HepG2 (cell line): ENCODE measurements around the gene SYP. TPM values are rescaled to one million over a fixed set of nuclear protein-coding genes. Genes with fewer than 3 reads are reported as not detected.
A peak's percentile ranks its signal among the peaks of the same experiment; 100 is the strongest.

Experiments
- ATAC-seq: fragments of 200-7000 bp; cut with Tn5 transposase; 3 replicates; pipeline ENCODE4 v1.9.1; 2020; ENCODE audit warnings: mild to moderate bottlenecking, moderate library complexity
- BruUV-seq: library from RNA; stranded (reverse); fragments of 400-500 nt; replicated peaks from 2 replicates; lab custom pipeline; 2021; lab: Mats Ljungman, UMichigan
- CTCF ChIA-PET: fragments of 300-600 bp; formaldehyde crosslinking; extraction: SDS; loops from one replicate; lab custom pipeline; 2021; ENCODE audit warnings: low total read pairs, inconsistent platforms, low intra/inter-chr PET ratio; lab: Yijun Ruan, JAX
- POLR2A ChIA-PET: fragments of 350-600 bp; sonication (Branson Sonifier 250); formaldehyde crosslinking; loops from one replicate; lab custom pipeline; 2020; ENCODE audit warnings: antibody characterized with exemption, inconsistent platforms; lab: Yijun Ruan, JAX
- DNase-seq: peaks from one replicate; pipeline ENCODE4 v3.0.0-alpha.2; 2015; ENCODE audit warnings: low spot score
- FAIRE-seq: peaks from 3 replicates; lab custom pipeline; 2011; peaks lifted over from hg19 to GRCh38; lab: Jason Lieb, UNC
- H2AFZ ChIP-seq: one replicate; pipeline ENCODE4 v1.6.1; 2011; ENCODE audit warnings: low read length, inconsistent platforms
- H3K27ac ChIP-seq: fragments of 300-600 bp; 3 replicates; pipeline ENCODE4 v1.8.0; 2011; ENCODE audit warnings: mixed run types, mild to moderate bottlenecking, mixed read lengths, low read length, inconsistent platforms; ENCODE audit not compliant: insufficient read depth; ENCODE audit errors: extremely low read length
- H3K27me3 ChIP-seq, 2 experiments: fragments of 200-600 bp in 1 of 2; 2 replicates in 1 of 2; 3 replicates in 1 of 2; pipeline versions ENCODE4 v1.6.0 to v1.8.0; 2011; ENCODE audit warnings: low read length in 2 of 2, mild to moderate bottlenecking in 2 of 2, moderate library complexity in 2 of 2, inconsistent platforms in 1 of 2; ENCODE audit not compliant: insufficient read depth in 2 of 2, control insufficient read depth in 1 of 2
- H3K36me3 ChIP-seq, 2 experiments: fragments of 200-600 bp in 1 of 2; replicated peaks in 1 of 2; 2 replicates in 1 of 2; 3 replicates in 1 of 2; pipeline versions ENCODE4 v1.5.1 to v1.8.0; 2011; ENCODE audit warnings: low read length in 2 of 2, inconsistent platforms in 1 of 2; ENCODE audit not compliant: insufficient read depth in 2 of 2, control insufficient read depth in 1 of 2
- H3K4me1 ChIP-seq: 2 replicates; pipeline ENCODE4 v1.5.1; 2012; ENCODE audit warnings: low read length, inconsistent platforms; ENCODE audit not compliant: insufficient read depth
- H3K4me2 ChIP-seq: 2 replicates; pipeline ENCODE4 v1.6.0; 2011; ENCODE audit warnings: low read depth, low read length, inconsistent platforms
- H3K4me3 ChIP-seq, 3 experiments: fragments of 200-600 bp in 1 of 3; sonication (generic), shearing (Covaris generic) in 1 of 3; replicated peaks in 1 of 3; 2 replicates each; pipeline ENCODE4 v1.5.1; 2011 to 2016; ENCODE audit warnings: low read length in 3 of 3, inconsistent platforms in 2 of 3, low read depth in 2 of 3, mild to moderate bottlenecking in 2 of 3, control low read depth in 1 of 3, mixed read lengths in 1 of 3; ENCODE audit not compliant: insufficient read depth in 1 of 3
- H3K79me2 ChIP-seq: one replicate; pipeline ENCODE4 v1.6.1; 2011; ENCODE audit warnings: low read length, inconsistent platforms; ENCODE audit not compliant: insufficient read depth
- H3K9ac ChIP-seq: 2 replicates; pipeline ENCODE4 v1.6.0; 2011; ENCODE audit warnings: mild to moderate bottlenecking, low read depth, low read length, inconsistent platforms; ENCODE audit not compliant: insufficient read depth
- H3K9me3 ChIP-seq: 2 replicates; pipeline ENCODE4 v1.5.1; 2012; ENCODE audit warnings: mild to moderate bottlenecking, low read length
- H4K20me1 ChIP-seq: 2 replicates; pipeline ENCODE4 v1.6.0; 2011; ENCODE audit warnings: inconsistent platforms, mild to moderate bottlenecking, low read length, moderate library complexity; ENCODE audit not compliant: insufficient read depth
- AGO2 ChIP-seq: fragments of 200-400 bp; formaldehyde crosslinking; optimal IDR thresholded peaks from 2 replicates; pipeline ENCODE3; 2017; ENCODE audit warnings: mild to moderate bottlenecking, low read depth, low read length, moderate library complexity
- ARID3A ChIP-seq: IDR thresholded peaks from 2 replicates; pipeline ENCODE4 v1.6.1; 2012; ENCODE audit warnings: low read depth, low read length, improper control_type of control experiment
- ARID4A ChIP-seq: sonication (generic); formaldehyde crosslinking; IDR thresholded peaks from 2 replicates; pipeline ENCODE4 v1.5.0; 2020; ENCODE audit warnings: mild to moderate bottlenecking, missing genetic modification reagents, borderline replicate concordance
- THAP9 ChIP-seq: sonication (generic); formaldehyde crosslinking; IDR thresholded peaks from 2 replicates; pipeline ENCODE4; 2020; ENCODE audit warnings: missing genetic modification reagents, mild to moderate bottlenecking, borderline replicate concordance
- ZFX ChIP-seq: sonication (generic); formaldehyde crosslinking; IDR thresholded peaks from 2 replicates; pipeline ENCODE4 v1.4.0; 2020; ENCODE audit warnings: mild to moderate bottlenecking, low read depth, missing genetic modification reagents, moderate library complexity
- ZNF263 ChIP-seq: sonication (generic); formaldehyde crosslinking; IDR thresholded peaks from 2 replicates; pipeline ENCODE4 v1.4.0; 2020; ENCODE audit warnings: missing genetic modification reagents
- ZNF687 ChIP-seq: sonication (generic); formaldehyde crosslinking; IDR thresholded peaks from 2 replicates; pipeline ENCODE4 v1.5.1; 2020; ENCODE audit warnings: mild to moderate bottlenecking, missing genetic modification reagents, moderate library complexity
- WGBS: methylation state at CpG from one replicate; pipeline ENCODE4 v1.1.6; 2017; ENCODE audit warnings: low lambda C conversion rate; 5-methylcytosine and 5-hydroxymethylcytosine counted together
- in situ Hi-C: cut with HindIII; loops from 2 replicates; pipeline ENCODE4 v1.10.0; 2017; ENCODE audit warnings: low pct_unique_long_range_greater_than_20kb; ENCODE audit not compliant: extremely low pct_ligation_motif_present
- intact Hi-C: fragments of 100-400 bp; cut with micrococcal nuclease; formaldehyde crosslinking; loops from one replicate; pipeline ENCODE4 v1.10.0; 2022; ENCODE audit not compliant: unreplicated experiment
- polyA plus RNA-seq, 8 experiments: library from polyadenylated mRNA; depleted of rRNA in 3 of 8; stranded (reverse) in 7 of 8; unstranded in 1 of 8; fragments of >200 nt; fragmentation: Illumina TruSeq in 4 of 8; extraction: Trizol in 4 of 8; gene quantifications; 2 replicates each; pipeline versions ENCODE4 v1.2.1 to v1.2.3, GENCODE V29; 2011 to 2016; ENCODE audit warnings: low read depth in 4 of 8, missing spikeins in 1 of 8, mixed read lengths in 1 of 8; ENCODE audit not compliant: insufficient read depth in 1 of 8
- total RNA-seq, 5 experiments: library from RNA; depleted of rRNA; stranded (reverse); fragments of >200 nt; fragmentation: Illumina TruSeq; extraction: Trizol; gene quantifications; 2 replicates each; pipeline ENCODE4 v1.2.3, GENCODE V29; 2016; ENCODE audit warnings: low read depth in 1 of 5

Gene SYP
- total and polyA plus RNA-seq, 2 of the 13 experiments (the other 11 are each of a cell fraction or from before 2014, with no cell fraction given) = 2.0 to 2.5 TPM

- Histone ChIP-seq H3K4me2 (peak overlapping the region; percentile 66), H3K4me1 (no peaks in the 10 kb centered on the region), H3K36me3 (no peaks in the 10 kb centered on the region), H3K27me3 (0 out of 5 replicates have a peak, but pooled peaks cover 0 to under 1% of the 10 kb centered on the region in 2 experiments), H3K9me3 (no peaks in the 10 kb centered on the region), H3K4me3 (peak overlapping the region; percentile 34 to 60 (median 47); a peak in 5 of 6 replicates), H2AFZ (no peak overlapping the region), H3K27ac (no peak overlapping the region), H3K79me2 (no peaks in the 10 kb centered on the region), H4K20me1 (no peaks in the 10 kb centered on the region), H3K9ac (0 out of 2 replicates have a peak overlapping the region, but pooled peaks have one; percentile 15)
- ChIA-PET POLR2A (interaction anchor here (2.1 kb wide), 1 partner anchor 40 kb away, joined by 8 read pairs; no protein-coding TSS in a partner anchor), CTCF (no interaction called here)
- in situ Hi-C loops = no loop called here
- intact Hi-C loops = no loop called here
- peak; percentile 9 for DNase-seq
- WGBS = 0% methylated on average over 10 of the region's 44 CpGs
- ATAC-seq = peak; percentile 71
- no TSS peak for BruUV-seq
- FAIRE-seq = no peak
- peak; percentile 27; the same call in 1 of the 2 replicates for TF ChIP-seq ARID4A (CRISPR knock-in tag)
- TF ChIP-seq THAP9 (CRISPR knock-in tag) = no peak
- TF ChIP-seq ZNF263 (CRISPR knock-in tag) = peak; percentile 44; the same call in 1 of the 2 replicates
- TF ChIP-seq ZNF687 (CRISPR knock-in tag) = peak; percentile 48
- no peak for TF ChIP-seq ARID3A
- no peak for TF ChIP-seq AGO2
- TF ChIP-seq ZFX (CRISPR knock-in tag) = peak; percentile 60
These were observed 30.7 kb upstream of the SYP start for GRCh38 chrX:49230500-49231232.
